ENCODE measurements around the gene SLC14A1.

The SLC14A1 gene

GRCh38 chr18:45727068-45727467 lies 3.1 kb downstream of the SLC14A1 start:
- DNase-seq (ENCODE audit: low read depth, low spot score): no peak
- Histone ChIP-seq H3K36me3 (ENCODE audit: insufficient read depth, low read length) (no peaks in the 10 kb centered on the region), H3K9ac (ENCODE audit: insufficient read length) (no peak overlapping the region), H3K27ac (no peak overlapping the region), H3K4me3 (no peak overlapping the region), H3K9me3 (ENCODE audit: low read depth, low read length) (no peaks in the 10 kb centered on the region)
- TF ChIP-seq EZH2 (IDR thresholded peaks at IDR 0.05): no peak
- no peak for TF ChIP-seq POLR2AphosphoS5 (IDR thresholded peaks at IDR 0.05; ENCODE audit: borderline replicate concordance, low read depth, low read length)
- TF ChIP-seq FOXP2 (optimal IDR thresholded peaks at IDR 0.05; ENCODE audit: control extremely low read depth, extremely low read length, insufficient read depth): no peak

GRCh38 chr18:45728336-45729010 lies 4.5 kb downstream of the SLC14A1 start:
- Histone ChIP-seq H3K27ac (no peak overlapping the region), H3K36me3 (ENCODE audit: insufficient read depth, low read length) (no peaks in the 10 kb centered on the region), H3K4me3 (no peak overlapping the region), H3K9ac (ENCODE audit: insufficient read length) (no peak overlapping the region), H3K9me3 (ENCODE audit: low read depth, low read length) (no peaks in the 10 kb centered on the region)
- no peak for DNase-seq (ENCODE audit: low read depth, low spot score)
- TF ChIP-seq FOXP2 (optimal IDR thresholded peaks at IDR 0.05; ENCODE audit: control extremely low read depth, extremely low read length, insufficient read depth) (no peak), EZH2 (IDR thresholded peaks at IDR 0.05) (no peak)

GRCh38 chr18:45730832-45731575 lies 7.0 kb downstream of the SLC14A1 start:
- Histone ChIP-seq H3K9me3 (ENCODE audit: low read depth, low read length) (no peaks in the 10 kb centered on the region), H3K27ac (no peak overlapping the region), H3K36me3 (ENCODE audit: insufficient read depth, low read length) (no peaks in the 10 kb centered on the region), H3K9ac (ENCODE audit: insufficient read length) (no peak overlapping the region), H3K4me3 (no peak overlapping the region)
- no peak for DNase-seq (ENCODE audit: low read depth, low spot score)
- no peak for TF ChIP-seq POLR2AphosphoS5 (IDR thresholded peaks at IDR 0.05; ENCODE audit: borderline replicate concordance, low read depth, low read length)
- no peak for TF ChIP-seq FOXP2 (optimal IDR thresholded peaks at IDR 0.05; ENCODE audit: control extremely low read depth, extremely low read length, insufficient read depth)
- TF ChIP-seq EZH2 (IDR thresholded peaks at IDR 0.05): no peak

- DNase-seq (ENCODE audit: low read depth, low spot score): no peak
- Histone ChIP-seq H3K4me3 (no peak overlapping the region), H3K9ac (ENCODE audit: insufficient read length) (no peak overlapping the region), H3K27ac (no peak overlapping the region), H3K9me3 (ENCODE audit: low read depth, low read length) (no peaks in the 10 kb centered on the region), H3K36me3 (ENCODE audit: insufficient read depth, low read length) (no peaks in the 10 kb centered on the region)
- no peak for TF ChIP-seq EZH2 (IDR thresholded peaks at IDR 0.05)
- no peak for TF ChIP-seq FOXP2 (optimal IDR thresholded peaks at IDR 0.05; ENCODE audit: control extremely low read depth, extremely low read length, insufficient read depth)
- TF ChIP-seq POLR2AphosphoS5 (IDR thresholded peaks at IDR 0.05; ENCODE audit: borderline replicate concordance, low read depth, low read length): no peak
Measured at GRCh38 chr18:45731716-45732115, 7.7 kb downstream of the SLC14A1 start.

- H3K36me3 ChIP-seq (ENCODE audit: insufficient read depth, low read length): no peaks in the 10 kb centered on the region
- TF ChIP-seq FOXP2 (optimal IDR thresholded peaks at IDR 0.05; ENCODE audit: control extremely low read depth, extremely low read length, insufficient read depth) (no peak), EZH2 (IDR thresholded peaks at IDR 0.05) (no peak), POLR2AphosphoS5 (IDR thresholded peaks at IDR 0.05; ENCODE audit: borderline replicate concordance, low read depth, low read length) (no peak)
- no peak overlapping the region for H3K27ac ChIP-seq
- no peaks in the 10 kb centered on the region for H3K9me3 ChIP-seq (ENCODE audit: low read depth, low read length)
- no peak overlapping the region for H3K4me3 ChIP-seq
- no peak for DNase-seq (ENCODE audit: low read depth, low spot score)
- H3K9ac ChIP-seq (ENCODE audit: insufficient read length): no peak overlapping the region
Measured at GRCh38 chr18:45733535-45733934, 9.6 kb downstream of the SLC14A1 start.

DNA sequence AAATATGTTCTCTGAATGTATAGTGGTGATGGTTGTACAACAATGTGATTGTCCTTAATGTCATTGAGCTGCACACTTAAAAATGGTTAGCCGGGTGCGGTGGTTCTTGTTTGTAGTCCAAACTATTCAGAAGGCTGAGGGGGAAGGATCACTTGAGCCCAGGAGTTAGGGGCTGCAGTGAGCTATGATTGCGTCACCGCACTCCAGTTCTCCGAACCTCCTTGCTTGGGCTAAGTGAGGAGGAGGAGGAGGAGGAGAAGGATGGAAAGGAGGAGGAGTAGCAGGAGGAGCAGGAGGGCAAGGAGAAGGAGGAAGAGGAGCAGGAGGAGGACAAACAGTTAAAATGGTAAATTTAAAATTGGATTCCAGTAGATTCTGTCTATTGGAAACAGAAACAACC lies 10.5 kb downstream of the SLC14A1 start:
- DNase-seq (ENCODE audit: low read depth, low spot score): no peak
- H3K9me3 ChIP-seq (ENCODE audit: low read depth, low read length): no peaks in the 10 kb centered on the region
- TF ChIP-seq POLR2AphosphoS5 (IDR thresholded peaks at IDR 0.05; ENCODE audit: borderline replicate concordance, low read depth, low read length) (no peak), EZH2 (IDR thresholded peaks at IDR 0.05) (no peak), FOXP2 (optimal IDR thresholded peaks at IDR 0.05; ENCODE audit: control extremely low read depth, extremely low read length, insufficient read depth) (no peak)
- H3K9ac ChIP-seq (ENCODE audit: insufficient read length): no peak overlapping the region
- H3K27ac ChIP-seq: no peak overlapping the region
- no peaks in the 10 kb centered on the region for H3K36me3 ChIP-seq (ENCODE audit: insufficient read depth, low read length)
- no peak overlapping the region for H3K4me3 ChIP-seq

DNA sequence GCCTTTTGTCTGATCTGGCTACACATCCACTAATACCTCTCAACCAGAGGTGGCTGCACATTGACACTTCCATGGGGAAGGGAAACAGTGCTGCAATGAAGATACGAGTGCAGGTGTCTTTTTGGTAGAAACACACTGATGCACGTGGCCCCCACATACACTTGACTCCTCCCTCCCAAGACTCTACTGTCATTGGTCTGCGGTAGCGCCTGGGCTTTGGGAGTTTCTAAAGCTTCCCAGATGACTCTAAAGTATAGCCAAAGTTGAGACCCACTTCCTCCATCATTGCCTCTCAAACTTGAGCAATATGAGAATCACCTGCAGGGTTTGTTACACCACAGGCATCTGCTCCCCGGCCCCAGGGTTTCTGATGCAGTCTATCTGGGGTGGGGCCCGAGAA lies 11.0 kb downstream of the SLC14A1 start:
- TF ChIP-seq POLR2AphosphoS5 (IDR thresholded peaks at IDR 0.05; ENCODE audit: borderline replicate concordance, low read depth, low read length): no peak
- no peak for TF ChIP-seq FOXP2 (optimal IDR thresholded peaks at IDR 0.05; ENCODE audit: control extremely low read depth, extremely low read length, insufficient read depth)
- TF ChIP-seq EZH2 (IDR thresholded peaks at IDR 0.05): no peak
- no peak overlapping the region for H3K27ac ChIP-seq
- no peak overlapping the region for H3K9ac ChIP-seq (ENCODE audit: insufficient read length)
- H3K36me3 ChIP-seq (ENCODE audit: insufficient read depth, low read length): no peaks in the 10 kb centered on the region
- no peak for DNase-seq (ENCODE audit: low read depth, low spot score)
- H3K4me3 ChIP-seq: no peak overlapping the region
- no peaks in the 10 kb centered on the region for H3K9me3 ChIP-seq (ENCODE audit: low read depth, low read length)

GRCh38 chr18:45738660-45739059 lies 14.7 kb downstream of the SLC14A1 start:
- no peak for DNase-seq (ENCODE audit: low read depth, low spot score)
- Histone ChIP-seq H3K9me3 (ENCODE audit: low read depth, low read length) (no peaks in the 10 kb centered on the region), H3K27ac (no peak overlapping the region), H3K9ac (ENCODE audit: insufficient read length) (no peak overlapping the region), H3K4me3 (no peak overlapping the region), H3K36me3 (ENCODE audit: insufficient read depth, low read length) (no peaks in the 10 kb centered on the region)
- TF ChIP-seq POLR2AphosphoS5 (IDR thresholded peaks at IDR 0.05; ENCODE audit: borderline replicate concordance, low read depth, low read length) (no peak), FOXP2 (optimal IDR thresholded peaks at IDR 0.05; ENCODE audit: control extremely low read depth, extremely low read length, insufficient read depth) (no peak), EZH2 (IDR thresholded peaks at IDR 0.05) (no peak)

Data from SK-N-MC (cell line).